Measurements from ENCODE around the gene ABLIM1. TPM values are rescaled to one million over a fixed set of nuclear protein-coding genes. Genes with fewer than 3 reads are reported as not detected.

The ABLIM1 gene
- total and polyA plus RNA-seq, 2 experiments from 2014 or later = 21.9 to 45.1 TPM

- TF ChIP-seq CTCF (conservative IDR thresholded peaks at IDR 0.05; ENCODE audit: low read depth in 2 of 2) = no peak
Observed at GRCh38 chr10:114448897-114449296, 209.2 kb downstream of the ABLIM1 start (continued).

DNA sequence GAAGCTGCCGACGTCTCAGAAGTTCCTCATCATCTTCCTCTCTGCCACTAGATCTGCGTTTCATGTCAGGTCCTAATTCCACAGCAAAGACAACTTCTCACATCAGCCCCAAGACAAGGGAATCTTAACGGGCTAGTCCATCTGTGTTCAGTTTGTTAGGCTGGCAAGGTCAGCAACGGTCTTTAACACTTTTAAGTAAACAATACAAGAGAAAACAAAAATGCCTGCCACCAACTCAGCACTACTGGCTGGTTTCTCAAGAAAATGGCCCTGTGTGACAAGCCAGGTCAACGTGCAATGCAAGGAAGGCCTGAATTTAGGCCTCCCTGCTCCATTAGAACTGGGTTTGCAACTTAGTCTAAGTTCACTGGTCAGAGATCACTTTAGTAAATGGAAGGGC, 212.7 kb downstream of the ABLIM1 start:
- H2AFZ ChIP-seq = no peak overlapping the region
- H3K9me2 ChIP-seq (ENCODE audit: insufficient read depth) = no peaks in the 10 kb centered on the region

More for the DNA sequence above, 212.7 kb downstream of the ABLIM1 start:
- Histone ChIP-seq H3K27ac (ENCODE audit: low read depth) (no peak overlapping the region), H3K4me2 (no peak overlapping the region), H3K36me3 (ENCODE audit: insufficient read depth) (no peaks in the 10 kb centered on the region; the same call in 1 of the 2 replicates), H3K4me1 (ENCODE audit: insufficient read depth) (no peaks in the 10 kb centered on the region; the same call in 1 of the 2 replicates), H3F3A (replicated peaks; ENCODE audit: low read depth) (no peaks in the 10 kb centered on the region), H3K4me3 (no peak overlapping the region), H4K20me1 (replicated peaks; ENCODE audit: insufficient read depth) (no peaks in the 10 kb centered on the region; the same call in 1 of the 2 replicates), H3K79me2 (replicated peaks; ENCODE audit: insufficient read depth) (no peaks in the 10 kb centered on the region), H3K27me3 (ENCODE audit: insufficient read depth) (no peaks in the 10 kb centered on the region)
- no peak for TF ChIP-seq STAT1 (IDR thresholded peaks at IDR 0.05; ENCODE audit: unreplicated experiment)
- TF ChIP-seq EZH2phosphoT487 (IDR thresholded peaks at IDR 0.05; ENCODE audit: unreplicated experiment) = no peak
- TF ChIP-seq, protein P1, sequence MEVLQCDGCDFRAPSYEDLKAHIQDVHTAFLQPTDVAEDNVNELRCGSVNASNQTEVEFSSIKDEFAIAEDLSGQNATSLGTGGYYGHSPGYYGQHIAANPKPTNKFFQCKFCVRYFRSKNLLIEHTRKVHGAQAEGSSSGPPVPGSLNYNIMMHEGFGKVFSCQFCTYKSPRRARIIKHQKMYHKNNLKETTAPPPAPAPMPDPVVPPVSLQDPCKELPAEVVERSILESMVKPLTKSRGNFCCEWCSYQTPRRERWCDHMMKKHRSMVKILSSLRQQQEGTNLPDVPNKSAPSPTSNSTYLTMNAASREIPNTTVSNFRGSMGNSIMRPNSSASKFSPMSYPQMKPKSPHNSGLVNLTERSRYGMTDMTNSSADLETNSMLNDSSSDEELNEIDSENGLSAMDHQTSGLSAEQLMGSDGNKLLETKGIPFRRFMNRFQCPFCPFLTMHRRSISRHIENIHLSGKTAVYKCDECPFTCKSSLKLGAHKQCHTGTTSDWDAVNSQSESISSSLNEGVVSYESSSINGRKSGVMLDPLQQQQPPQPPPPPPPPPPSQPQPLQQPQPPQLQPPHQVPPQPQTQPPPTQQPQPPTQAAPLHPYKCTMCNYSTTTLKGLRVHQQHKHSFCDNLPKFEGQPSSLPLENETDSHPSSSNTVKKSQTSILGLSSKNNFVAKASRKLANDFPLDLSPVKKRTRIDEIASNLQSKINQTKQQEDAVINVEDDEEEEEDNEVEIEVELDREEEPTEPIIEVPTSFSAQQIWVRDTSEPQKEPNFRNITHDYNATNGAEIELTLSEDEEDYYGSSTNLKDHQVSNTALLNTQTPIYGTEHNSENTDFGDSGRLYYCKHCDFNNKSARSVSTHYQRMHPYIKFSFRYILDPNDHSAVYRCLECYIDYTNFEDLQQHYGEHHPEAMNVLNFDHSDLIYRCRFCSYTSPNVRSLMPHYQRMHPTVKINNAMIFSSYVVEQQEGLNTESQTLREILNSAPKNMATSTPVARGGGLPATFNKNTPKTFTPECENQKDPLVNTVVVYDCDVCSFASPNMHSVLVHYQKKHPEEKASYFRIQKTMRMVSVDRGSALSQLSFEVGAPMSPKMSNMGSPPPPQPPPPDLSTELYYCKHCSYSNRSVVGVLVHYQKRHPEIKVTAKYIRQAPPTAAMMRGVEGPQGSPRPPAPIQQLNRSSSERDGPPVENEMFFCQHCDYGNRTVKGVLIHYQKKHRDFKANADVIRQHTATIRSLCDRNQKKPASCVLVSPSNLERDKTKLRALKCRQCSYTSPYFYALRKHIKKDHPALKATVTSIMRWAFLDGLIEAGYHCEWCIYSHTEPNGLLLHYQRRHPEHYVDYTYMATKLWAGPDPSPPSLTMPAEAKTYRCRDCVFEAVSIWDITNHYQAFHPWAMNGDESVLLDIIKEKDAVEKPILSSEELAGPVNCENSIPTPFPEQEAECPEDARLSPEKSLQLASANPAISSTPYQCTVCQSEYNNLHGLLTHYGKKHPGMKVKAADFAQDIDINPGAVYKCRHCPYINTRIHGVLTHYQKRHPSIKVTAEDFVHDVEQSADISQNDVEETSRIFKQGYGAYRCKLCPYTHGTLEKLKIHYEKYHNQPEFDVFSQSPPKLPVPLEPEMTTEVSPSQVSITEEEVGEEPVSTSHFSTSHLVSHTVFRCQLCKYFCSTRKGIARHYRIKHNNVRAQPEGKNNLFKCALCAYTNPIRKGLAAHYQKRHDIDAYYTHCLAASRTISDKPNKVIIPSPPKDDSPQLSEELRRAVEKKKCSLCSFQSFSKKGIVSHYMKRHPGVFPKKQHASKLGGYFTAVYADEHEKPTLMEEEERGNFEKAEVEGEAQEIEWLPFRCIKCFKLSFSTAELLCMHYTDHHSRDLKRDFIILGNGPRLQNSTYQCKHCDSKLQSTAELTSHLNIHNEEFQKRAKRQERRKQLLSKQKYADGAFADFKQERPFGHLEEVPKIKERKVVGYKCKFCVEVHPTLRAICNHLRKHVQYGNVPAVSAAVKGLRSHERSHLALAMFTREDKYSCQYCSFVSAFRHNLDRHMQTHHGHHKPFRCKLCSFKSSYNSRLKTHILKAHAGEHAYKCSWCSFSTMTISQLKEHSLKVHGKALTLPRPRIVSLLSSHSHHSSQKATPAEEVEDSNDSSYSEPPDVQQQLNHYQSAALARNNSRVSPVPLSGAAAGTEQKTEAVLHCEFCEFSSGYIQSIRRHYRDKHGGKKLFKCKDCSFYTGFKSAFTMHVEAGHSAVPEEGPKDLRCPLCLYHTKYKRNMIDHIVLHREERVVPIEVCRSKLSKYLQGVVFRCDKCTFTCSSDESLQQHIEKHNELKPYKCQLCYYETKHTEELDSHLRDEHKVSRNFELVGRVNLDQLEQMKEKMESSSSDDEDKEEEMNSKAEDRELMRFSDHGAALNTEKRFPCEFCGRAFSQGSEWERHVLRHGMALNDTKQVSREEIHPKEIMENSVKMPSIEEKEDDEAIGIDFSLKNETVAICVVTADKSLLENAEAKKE (CRISPR knock-in tag; IDR thresholded peaks at IDR 0.05) = no peak
- peaks cover 3% of the 10 kb centered on the region; the same call in 2 of the 3 replicates for H3K4me1 Mint-ChIP-seq
- no peaks in the 10 kb centered on the region for H3K9me3 Mint-ChIP-seq
- no peak for ATAC-seq
- H3K27ac Mint-ChIP-seq = no peak overlapping the region
- DNase-seq (ENCODE audit: low spot score) = no peak
- no peak overlapping the region for H3K4me3 Mint-ChIP-seq
- H3K27me3 Mint-ChIP-seq (ENCODE audit: insufficient read depth, low read depth, poor library complexity) = peaks cover 2% of the 10 kb centered on the region
- peaks cover 8% of the 10 kb centered on the region; the same call in 2 of the 3 replicates for H3K36me3 Mint-ChIP-seq (ENCODE audit: low read depth)
